ENCODE data around the gene ATXN1.

GRCh38 chr6:16677458-16677857 lies 83.8 kb downstream of the ATXN1 start:
- TF ChIP-seq, protein P1, sequence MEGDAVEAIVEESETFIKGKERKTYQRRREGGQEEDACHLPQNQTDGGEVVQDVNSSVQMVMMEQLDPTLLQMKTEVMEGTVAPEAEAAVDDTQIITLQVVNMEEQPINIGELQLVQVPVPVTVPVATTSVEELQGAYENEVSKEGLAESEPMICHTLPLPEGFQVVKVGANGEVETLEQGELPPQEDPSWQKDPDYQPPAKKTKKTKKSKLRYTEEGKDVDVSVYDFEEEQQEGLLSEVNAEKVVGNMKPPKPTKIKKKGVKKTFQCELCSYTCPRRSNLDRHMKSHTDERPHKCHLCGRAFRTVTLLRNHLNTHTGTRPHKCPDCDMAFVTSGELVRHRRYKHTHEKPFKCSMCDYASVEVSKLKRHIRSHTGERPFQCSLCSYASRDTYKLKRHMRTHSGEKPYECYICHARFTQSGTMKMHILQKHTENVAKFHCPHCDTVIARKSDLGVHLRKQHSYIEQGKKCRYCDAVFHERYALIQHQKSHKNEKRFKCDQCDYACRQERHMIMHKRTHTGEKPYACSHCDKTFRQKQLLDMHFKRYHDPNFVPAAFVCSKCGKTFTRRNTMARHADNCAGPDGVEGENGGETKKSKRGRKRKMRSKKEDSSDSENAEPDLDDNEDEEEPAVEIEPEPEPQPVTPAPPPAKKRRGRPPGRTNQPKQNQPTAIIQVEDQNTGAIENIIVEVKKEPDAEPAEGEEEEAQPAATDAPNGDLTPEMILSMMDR (optimal IDR thresholded peaks at IDR 0.05 in 1 of 3, IDR thresholded peaks at IDR 0.05 in 1 of 3, conservative IDR thresholded peaks at IDR 0.05 in 1 of 3; ENCODE audit: extremely low read depth in 1 of 3, insufficient read depth in 2 of 3, low read length in 3 of 3), result no peak
- TF ChIP-seq EZH2 (IDR thresholded peaks at IDR 0.05; ENCODE audit: low read length), result no peak

Data from keratinocyte (primary cell).